Neural cell (in vitro differentiated cells): ENCODE results near the gene CERS3. TPM values are rescaled to one million over a fixed set of nuclear protein-coding genes. Genes with fewer than 3 reads are reported as not detected.
"Not testable (repeated sequence)": the region's sequence is repeated elsewhere in the genome, so short reads cannot be mapped to it uniquely, and the experiment has no call there.

ENCODE experiments used
- H2AFZ ChIP-seq: fragments of 200-600, 300-800 bp; sonication (generic), shearing (Covaris generic); 2 replicates; pipeline ENCODE4 v1.6.0; 2014; ENCODE audit warnings: low read depth, mild to moderate bottlenecking, antibody characterized with exemption, low read length, moderate library complexity
- H3F3A ChIP-seq: fragments of 200-600 bp; shearing (Covaris generic); 2 replicates; pipeline ENCODE4 v1.6.1; 2016; ENCODE audit warnings: mild to moderate bottlenecking, moderate library complexity, mixed read lengths, antibody characterized with exemption, low read length; ENCODE audit not compliant: insufficient read depth, poor library complexity, severe bottlenecking
- H3K27ac ChIP-seq: fragments of 200-600, 300-800 bp; sonication (generic), shearing (Covaris generic); 2 replicates; pipeline ENCODE4 v1.5.1; 2014; ENCODE audit warnings: mild to moderate bottlenecking, low read length, moderate library complexity
- H3K27me3 ChIP-seq: fragments of 300-800, 200-600 bp; sonication (generic), shearing (Covaris generic); 2 replicates; pipeline ENCODE4 v1.6.0; 2014; ENCODE audit warnings: mild to moderate bottlenecking, low read depth, low read length, moderate library complexity; ENCODE audit not compliant: insufficient read depth
- H3K36me3 ChIP-seq: fragments of 300-800, 200-600 bp; sonication (generic), shearing (Covaris generic); 2 replicates; pipeline ENCODE4 v1.5.1; 2014; ENCODE audit warnings: mild to moderate bottlenecking, antibody characterized with exemption, low read length, moderate library complexity; ENCODE audit not compliant: insufficient read depth
- H3K4me2 ChIP-seq: fragments of 300-800, 200-600 bp; sonication (generic), shearing (Covaris generic); 2 replicates; pipeline ENCODE4 v1.6.0; 2014; ENCODE audit warnings: mild to moderate bottlenecking, low read length
- H3K4me3 ChIP-seq: fragments of 300-800, 200-600 bp; sonication (generic), shearing (Covaris generic); 2 replicates; pipeline ENCODE4 v1.5.1; 2014; ENCODE audit warnings: mild to moderate bottlenecking, low read length, moderate library complexity
- H3K79me2 ChIP-seq: fragments of 200-600 bp; shearing (Covaris generic); replicated peaks from 2 replicates; pipeline ENCODE4 v1.6.0; 2014; ENCODE audit warnings: mild to moderate bottlenecking, low read length, moderate library complexity; ENCODE audit not compliant: insufficient read depth
- H3K9ac ChIP-seq: fragments of 300-800, 200-600 bp; sonication (generic), shearing (Covaris generic); 2 replicates; pipeline ENCODE4 v1.6.1; 2016; ENCODE audit warnings: mild to moderate bottlenecking, low read length, mixed read lengths
- H3K9me2 ChIP-seq: fragments of 200-600 bp; shearing (Covaris generic); 2 replicates; pipeline ENCODE4 v1.6.1; 2016; ENCODE audit warnings: mild to moderate bottlenecking, low read length, mixed read lengths; ENCODE audit not compliant: insufficient read depth
- H3K9me3 ChIP-seq: fragments of 200-600, 300-800 bp; sonication (generic), shearing (Covaris generic); 2 replicates; pipeline ENCODE4 v1.6.1; 2016; ENCODE audit warnings: mild to moderate bottlenecking, mixed run types, low read length, moderate library complexity, mixed read lengths
- H4K20me1 ChIP-seq: fragments of 200-600 bp; shearing (Covaris generic); 2 replicates; pipeline ENCODE4 v1.6.1; 2016; ENCODE audit warnings: mild to moderate bottlenecking, mixed run types; ENCODE audit not compliant: insufficient read depth
- EP300 ChIP-seq: fragments of 450-650 bp; conservative IDR thresholded peaks from 2 replicates; pipeline ENCODE4 v1.6.1; 2014; ENCODE audit warnings: antibody characterized with exemption, mild to moderate bottlenecking, moderate library complexity; ENCODE audit not compliant: poor library complexity, severe bottlenecking
- EZH2 ChIP-seq: fragments of 200-600, 300-800 bp; shearing (Covaris generic), sonication (generic); IDR thresholded peaks from 2 replicates; pipeline ENCODE4 v1.6.1; 2014; ENCODE audit warnings: antibody characterized with exemption, low read length, borderline replicate concordance, mild to moderate bottlenecking; ENCODE audit not compliant: insufficient read depth, poor library complexity, severe bottlenecking
- MXI1 ChIP-seq: fragments of 450-650 bp; conservative IDR thresholded peaks from 2 replicates; pipeline ENCODE4 v1.6.1; 2014; ENCODE audit warnings: antibody characterized with exemption, mild to moderate bottlenecking; ENCODE audit not compliant: poor library complexity, severe bottlenecking
- POLR2AphosphoS5 ChIP-seq: IDR thresholded peaks from 2 replicates; pipeline ENCODE4 v1.6.1; 2012
- RAD21 ChIP-seq: fragments of 450-650 bp; conservative IDR thresholded peaks from 2 replicates; pipeline ENCODE4 v1.6.1; 2014; ENCODE audit warnings: antibody characterized with exemption, mild to moderate bottlenecking, moderate library complexity
- SMC3 ChIP-seq: fragments of 450-650 bp; conservative IDR thresholded peaks from 2 replicates; pipeline ENCODE4 v1.6.1; 2014; ENCODE audit warnings: antibody characterized with exemption, mild to moderate bottlenecking, moderate library complexity; ENCODE audit not compliant: poor library complexity
- polyA plus RNA-seq: library from polyadenylated mRNA; depleted of rRNA; stranded (reverse); fragments of >200 nt; gene quantifications from 2 replicates; pipeline ENCODE4 v1.2.3, GENCODE V29; 2014
- TF ChIP-seq, protein P1 (sequence below): IDR thresholded peaks from 2 replicates; pipeline ENCODE4 v1.6.1; 2012; ENCODE audit warnings: borderline replicate concordance

Gene CERS3
- polyA plus RNA-seq, 1 donor from 2014 or later, result 0.27 TPM

DNA sequence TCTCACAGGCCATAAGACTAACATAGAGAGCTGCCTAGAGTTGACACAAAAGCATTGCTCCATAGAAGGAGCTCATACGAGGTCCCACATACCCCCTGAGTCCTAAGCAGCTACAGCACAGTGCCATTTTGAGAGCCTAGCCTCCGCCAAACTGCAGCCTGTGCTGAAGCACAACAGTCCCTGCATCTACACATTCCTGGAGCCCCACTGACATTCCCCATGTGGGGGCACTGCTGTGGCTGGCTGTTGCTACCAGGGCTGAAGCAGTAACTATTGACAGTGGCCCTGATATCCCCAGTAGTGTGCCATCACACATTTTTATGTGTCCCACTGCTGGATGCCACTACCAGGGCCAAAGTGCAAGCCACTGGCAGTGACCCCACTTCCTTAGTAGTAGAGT, 80.3 kb downstream of the CERS3 start:
- H3K9ac ChIP-seq, result no peak overlapping the region
- no peaks in the 10 kb centered on the region for H3K36me3 ChIP-seq
- no peaks in the 10 kb centered on the region for H3K79me2 ChIP-seq
- no peak overlapping the region for H3K4me3 ChIP-seq
- no peak overlapping the region for H3K4me2 ChIP-seq
- H3K9me3 ChIP-seq, result peaks cover 3% of the 10 kb centered on the region
- H3K27ac ChIP-seq, result no peak overlapping the region
- H3F3A ChIP-seq, result no peaks in the 10 kb centered on the region
- H3K9me2 ChIP-seq, result no peaks in the 10 kb centered on the region
- TF ChIP-seq EP300 (no peak), POLR2AphosphoS5 (no peak), SMC3 (no peak), EZH2 (no peak), MXI1 (no peak), RAD21 (no peak)
- TF ChIP-seq, protein P1, sequence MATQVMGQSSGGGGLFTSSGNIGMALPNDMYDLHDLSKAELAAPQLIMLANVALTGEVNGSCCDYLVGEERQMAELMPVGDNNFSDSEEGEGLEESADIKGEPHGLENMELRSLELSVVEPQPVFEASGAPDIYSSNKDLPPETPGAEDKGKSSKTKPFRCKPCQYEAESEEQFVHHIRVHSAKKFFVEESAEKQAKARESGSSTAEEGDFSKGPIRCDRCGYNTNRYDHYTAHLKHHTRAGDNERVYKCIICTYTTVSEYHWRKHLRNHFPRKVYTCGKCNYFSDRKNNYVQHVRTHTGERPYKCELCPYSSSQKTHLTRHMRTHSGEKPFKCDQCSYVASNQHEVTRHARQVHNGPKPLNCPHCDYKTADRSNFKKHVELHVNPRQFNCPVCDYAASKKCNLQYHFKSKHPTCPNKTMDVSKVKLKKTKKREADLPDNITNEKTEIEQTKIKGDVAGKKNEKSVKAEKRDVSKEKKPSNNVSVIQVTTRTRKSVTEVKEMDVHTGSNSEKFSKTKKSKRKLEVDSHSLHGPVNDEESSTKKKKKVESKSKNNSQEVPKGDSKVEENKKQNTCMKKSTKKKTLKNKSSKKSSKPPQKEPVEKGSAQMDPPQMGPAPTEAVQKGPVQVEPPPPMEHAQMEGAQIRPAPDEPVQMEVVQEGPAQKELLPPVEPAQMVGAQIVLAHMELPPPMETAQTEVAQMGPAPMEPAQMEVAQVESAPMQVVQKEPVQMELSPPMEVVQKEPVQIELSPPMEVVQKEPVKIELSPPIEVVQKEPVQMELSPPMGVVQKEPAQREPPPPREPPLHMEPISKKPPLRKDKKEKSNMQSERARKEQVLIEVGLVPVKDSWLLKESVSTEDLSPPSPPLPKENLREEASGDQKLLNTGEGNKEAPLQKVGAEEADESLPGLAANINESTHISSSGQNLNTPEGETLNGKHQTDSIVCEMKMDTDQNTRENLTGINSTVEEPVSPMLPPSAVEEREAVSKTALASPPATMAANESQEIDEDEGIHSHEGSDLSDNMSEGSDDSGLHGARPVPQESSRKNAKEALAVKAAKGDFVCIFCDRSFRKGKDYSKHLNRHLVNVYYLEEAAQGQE, result no peak
- H2AFZ ChIP-seq, result no peak overlapping the region
- H4K20me1 ChIP-seq, result no peaks in the 10 kb centered on the region
- no peaks in the 10 kb centered on the region for H3K27me3 ChIP-seq

DNA sequence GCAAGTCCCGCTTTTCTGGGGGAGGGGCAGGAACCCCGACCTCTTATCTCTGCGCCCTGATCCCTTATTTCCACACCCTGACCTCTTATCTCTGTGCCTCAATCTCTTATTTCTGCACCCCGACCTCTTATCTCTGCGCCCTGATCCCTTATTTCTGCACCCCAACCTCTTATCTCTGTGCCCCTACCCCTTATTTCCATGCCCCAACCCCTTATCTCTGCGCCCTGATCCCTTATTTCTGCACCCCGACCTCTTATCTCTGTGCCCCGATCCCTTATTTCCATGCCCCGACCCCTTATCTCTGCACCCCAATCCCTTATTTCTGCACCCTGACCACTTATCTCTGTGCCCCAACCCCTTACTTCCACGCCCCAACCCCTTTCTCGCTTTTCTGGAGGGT, 87.7 kb downstream of the CERS3 start:
- not testable (repeated sequence) for H4K20me1 ChIP-seq, H3K9me3 ChIP-seq, H2AFZ ChIP-seq, H3K9me2 ChIP-seq, H3K27me3 ChIP-seq, H3K9ac ChIP-seq, H3K27ac ChIP-seq, H3K36me3 ChIP-seq, H3K79me2 ChIP-seq, H3K4me2 ChIP-seq, H3F3A ChIP-seq, H3K4me3 ChIP-seq

DNA sequence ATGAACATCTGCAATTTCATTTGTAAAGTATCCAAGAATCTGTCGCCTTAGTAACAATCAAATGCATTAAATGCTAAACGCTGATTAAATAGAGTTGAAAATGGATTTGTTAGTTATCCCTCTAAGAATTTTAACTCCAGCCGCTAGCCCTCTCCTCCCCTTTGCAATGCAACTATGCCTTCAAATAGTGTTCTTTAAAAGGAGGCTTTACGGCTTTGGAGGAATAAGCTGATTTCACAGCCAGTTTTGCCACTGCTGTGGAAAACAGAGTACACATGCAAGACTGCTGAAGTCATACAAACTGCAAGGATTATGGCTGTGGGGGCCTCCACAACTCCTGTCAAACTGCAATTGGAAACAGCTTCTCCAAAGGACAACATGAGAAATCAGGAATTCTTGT, 89.2 kb downstream of the CERS3 start:
- Histone ChIP-seq H3K9ac (no peak overlapping the region), H3K36me3 (no peaks in the 10 kb centered on the region), H3K4me2 (no peak overlapping the region), H3K4me3 (no peak overlapping the region), H3K9me3 (no peaks in the 10 kb centered on the region), H3K9me2 (no peaks in the 10 kb centered on the region), H2AFZ (no peak overlapping the region), H3K79me2 (no peaks in the 10 kb centered on the region), H3F3A (no peaks in the 10 kb centered on the region), H3K27ac (no peak overlapping the region), H4K20me1 (no peaks in the 10 kb centered on the region), H3K27me3 (no peaks in the 10 kb centered on the region)
- no peak for TF ChIP-seq MXI1
- TF ChIP-seq, protein P1, result no peak
